Measurements from ENCODE around the gene LBR.
"Not testable (repeated sequence)": the region's sequence is repeated elsewhere in the genome, so short reads cannot be mapped to it uniquely, and the experiment has no call there.

The LBR gene

DNA sequence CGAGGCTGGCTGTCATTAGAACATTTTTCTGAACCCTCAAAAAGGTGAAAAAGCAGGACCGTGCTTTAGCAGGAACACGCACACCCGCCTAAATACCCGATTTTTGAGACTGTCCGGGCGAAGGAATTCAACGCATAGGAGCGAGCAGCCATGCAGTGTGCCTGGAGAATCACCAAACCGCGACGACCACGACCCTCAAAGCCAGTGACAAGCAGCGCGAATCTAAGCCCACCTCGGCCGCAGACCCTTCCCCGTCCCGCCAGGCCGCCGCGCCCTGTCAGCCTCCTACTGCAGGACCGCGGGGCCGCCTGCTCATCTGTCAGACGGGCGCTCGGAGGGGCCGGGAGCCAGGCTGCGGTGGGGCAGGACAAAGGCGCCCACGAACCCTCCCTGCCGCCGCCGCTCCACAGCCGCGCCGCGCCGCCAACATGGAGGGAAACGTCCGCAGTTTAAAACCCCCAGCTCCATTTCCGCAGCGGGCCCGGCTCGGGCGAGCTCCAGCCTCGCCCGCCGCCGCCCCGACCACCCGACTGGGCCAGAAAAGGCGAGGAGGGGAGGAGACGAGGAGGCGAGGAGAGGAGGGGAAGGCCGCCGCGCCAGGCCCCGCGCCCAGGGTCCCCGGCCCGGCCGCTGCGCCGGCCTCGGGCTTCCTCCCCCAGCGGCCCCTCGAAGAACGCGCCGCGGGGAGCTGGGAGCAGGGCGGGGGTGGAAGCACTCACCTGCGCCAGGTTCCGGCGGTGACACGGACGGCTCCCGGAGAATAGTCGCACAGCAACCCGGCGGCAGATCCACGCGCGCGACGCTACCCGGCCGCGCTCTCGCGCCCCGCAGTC is at the start of gene LBR:
Gene LBR (minus strand): TSS at position 804 of the 833 bp plus-strand sequence. CDS start 3,963 bp downstream, outside the sequence.
- peak; percentile 37 for DNase-seq (ENCODE audit: low spot score)

DNA sequence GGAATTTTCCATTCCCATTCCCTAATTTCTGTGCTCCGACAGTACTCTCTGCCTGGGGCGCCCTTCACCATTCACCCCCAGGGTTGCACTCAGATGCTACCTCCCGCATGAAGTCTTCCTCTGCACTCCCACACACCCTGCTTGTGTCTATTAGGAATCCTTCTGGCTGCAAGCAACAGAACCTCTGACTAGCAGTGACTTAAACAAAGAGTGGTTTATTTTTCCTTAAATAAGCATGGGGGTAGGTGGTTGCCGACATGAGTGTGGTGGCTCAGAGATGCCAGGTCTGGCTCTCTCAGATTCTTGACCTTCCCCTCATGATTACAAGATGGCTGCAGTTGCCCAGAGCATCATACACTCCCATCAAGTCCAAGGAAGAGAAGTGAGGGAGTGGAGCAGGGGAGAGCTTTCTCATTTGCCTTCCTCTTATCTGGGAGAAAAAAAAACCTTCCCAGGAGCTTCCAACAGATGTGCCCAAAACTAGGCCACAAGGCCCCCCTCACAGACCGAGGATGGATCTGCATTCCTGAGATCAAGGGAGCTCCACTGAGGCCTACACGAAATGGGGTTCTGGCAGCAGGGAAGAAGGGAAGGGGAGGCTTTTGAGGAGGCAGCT is 49.6 kb upstream of the LBR start:
- no peak for DNase-seq (ENCODE audit: low spot score)

DNA sequence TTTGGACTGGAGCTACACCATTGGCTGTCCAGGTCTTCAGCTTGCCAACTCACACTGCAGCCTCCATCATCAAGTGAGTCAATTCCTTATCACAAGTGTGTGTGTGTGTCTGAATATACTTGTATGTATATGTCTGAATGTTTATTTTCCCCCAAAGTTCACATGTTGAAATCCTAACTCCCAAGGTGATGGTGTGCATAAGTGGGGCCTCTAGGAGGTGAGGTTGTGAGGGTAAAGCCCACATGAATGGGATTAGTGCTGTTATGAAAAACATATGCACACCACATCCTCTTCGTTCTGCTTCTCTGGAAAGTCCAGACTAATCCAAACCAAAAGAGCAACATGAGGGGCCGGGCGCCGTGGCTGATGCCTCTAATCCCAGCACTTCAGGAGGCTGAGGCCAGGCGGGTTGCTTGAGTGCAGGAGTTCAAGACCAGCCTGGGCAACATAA is 48.7 kb upstream of the LBR start:
- no peak for DNase-seq (ENCODE audit: low spot score)

DNA sequence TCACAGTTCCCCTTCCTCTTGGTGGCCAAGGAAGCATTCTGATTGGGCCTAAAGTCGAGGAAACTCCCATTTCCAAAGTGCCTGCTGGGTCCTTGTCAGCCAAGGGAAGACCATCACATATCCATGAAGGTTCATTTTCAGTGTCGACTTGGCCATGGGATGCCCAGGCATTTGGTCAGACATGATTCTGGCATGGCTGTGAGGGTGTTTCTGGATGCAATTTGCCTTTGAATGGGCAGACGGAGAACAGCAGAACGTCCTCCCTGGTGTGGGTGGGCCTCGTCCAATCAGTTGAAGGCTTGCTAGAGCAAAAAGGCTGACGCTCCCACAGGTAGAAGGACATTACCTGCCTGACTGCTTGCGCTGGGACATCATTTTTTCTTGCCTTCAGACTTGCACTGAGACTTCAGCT is 48.3 kb upstream of the LBR start:
- DNase-seq (ENCODE audit: low spot score): no peak

DNA sequence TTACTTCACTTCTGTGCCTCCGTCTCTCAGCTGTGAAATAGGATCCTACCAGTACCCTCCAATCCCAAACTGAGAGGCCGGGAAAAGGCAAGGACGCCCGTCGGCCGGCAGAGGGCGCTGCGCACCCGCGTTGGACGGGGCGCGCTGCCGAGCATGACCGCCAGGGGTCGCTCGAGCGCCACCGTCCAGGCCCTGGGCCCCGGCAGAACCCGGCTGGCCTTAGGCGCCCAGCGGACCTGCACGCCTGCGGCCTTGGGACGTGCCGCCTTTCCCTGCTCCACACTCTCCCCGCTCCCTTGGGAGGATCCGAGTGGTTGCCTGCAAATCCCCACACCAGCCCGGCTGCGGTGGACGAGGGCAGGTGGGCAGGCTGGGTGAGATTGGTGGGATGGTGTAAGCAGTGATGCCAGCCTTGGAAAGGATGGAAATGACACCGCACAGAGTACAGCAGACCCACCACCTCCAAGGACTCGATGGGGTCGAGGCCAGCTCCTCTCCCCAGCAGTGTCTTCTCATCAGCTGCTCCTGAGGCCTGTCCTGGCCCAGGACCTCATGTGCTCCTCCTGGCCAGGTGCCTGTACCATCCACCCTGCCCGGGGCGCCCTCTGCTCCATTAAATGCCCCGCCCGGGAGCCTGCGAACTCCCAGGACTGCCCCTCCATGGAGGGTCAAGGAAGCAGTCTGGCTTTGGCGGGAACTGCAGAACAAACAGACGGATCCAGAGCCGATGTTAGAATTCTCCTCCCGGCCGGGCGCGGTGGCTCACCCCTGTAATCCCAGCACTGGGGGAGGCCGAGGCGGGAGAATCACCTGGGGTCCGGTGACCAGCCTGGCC is 47.4 kb upstream of the LBR start:
- DNase-seq (ENCODE audit: low spot score): peak; percentile 64

DNA sequence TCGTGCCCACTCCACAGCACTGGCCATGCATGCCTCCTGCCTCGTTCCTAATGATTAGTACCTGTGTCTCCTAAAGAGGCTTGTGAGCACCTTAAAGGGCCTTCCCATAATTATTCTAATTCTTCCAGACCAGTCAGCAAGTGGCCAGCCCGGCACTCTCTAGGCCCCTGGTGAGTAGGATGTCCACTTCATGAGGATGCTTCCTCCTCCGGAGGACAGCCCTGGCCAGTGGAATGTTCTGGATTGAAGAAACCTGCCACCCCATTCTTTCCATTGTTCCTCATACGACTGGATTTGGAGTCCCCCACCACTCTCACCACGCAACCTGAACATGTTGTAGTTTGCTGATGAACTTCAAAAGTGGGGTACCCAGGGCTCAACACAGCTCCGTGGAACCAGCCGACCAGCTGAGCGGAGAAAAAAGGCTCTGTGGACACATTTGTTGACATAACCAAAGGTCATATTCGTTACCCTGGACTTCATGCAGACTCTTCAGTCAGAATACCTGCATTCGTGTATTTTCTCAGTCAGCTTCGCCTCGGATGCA is 46.7 kb upstream of the LBR start:
- no peak for DNase-seq (ENCODE audit: low spot score)

DNA sequence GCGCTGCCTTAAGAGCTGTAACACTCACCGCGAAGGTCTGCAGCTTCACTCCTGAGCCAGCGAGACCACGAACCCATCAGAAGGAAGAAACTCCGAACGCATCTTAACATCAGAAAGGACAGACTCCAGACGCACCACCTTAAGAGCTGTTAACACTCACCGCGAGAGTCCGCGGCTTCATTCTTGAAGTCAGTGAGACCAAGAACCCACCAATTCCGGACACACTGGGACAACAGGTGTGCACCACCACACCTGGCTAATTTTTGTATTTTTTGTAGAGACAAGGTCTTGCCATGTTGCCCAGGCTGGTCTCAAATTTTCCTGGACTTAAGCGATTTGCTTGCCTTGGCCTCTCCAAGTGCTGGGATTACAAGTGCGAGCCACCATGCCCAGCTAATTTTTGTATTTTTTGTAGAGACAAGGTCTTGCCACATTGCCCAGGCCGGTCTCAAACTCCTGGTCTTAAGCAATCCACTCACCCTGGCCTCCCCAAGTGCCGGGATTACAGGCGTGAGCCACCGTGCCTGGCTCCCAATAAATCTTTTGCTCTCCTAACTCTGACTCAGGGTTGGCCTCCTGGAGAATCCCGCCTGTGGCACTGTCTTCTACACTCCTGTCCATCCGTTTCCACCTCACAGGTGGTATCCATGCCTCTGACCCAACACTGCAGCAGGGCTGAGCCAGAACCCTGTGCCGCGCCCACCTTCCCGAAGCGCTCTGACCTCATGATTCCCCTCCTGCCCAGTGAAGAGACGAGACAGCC is 46.0 kb upstream of the LBR start:
- not testable (repeated sequence) for DNase-seq (ENCODE audit: low spot score)

DNA sequence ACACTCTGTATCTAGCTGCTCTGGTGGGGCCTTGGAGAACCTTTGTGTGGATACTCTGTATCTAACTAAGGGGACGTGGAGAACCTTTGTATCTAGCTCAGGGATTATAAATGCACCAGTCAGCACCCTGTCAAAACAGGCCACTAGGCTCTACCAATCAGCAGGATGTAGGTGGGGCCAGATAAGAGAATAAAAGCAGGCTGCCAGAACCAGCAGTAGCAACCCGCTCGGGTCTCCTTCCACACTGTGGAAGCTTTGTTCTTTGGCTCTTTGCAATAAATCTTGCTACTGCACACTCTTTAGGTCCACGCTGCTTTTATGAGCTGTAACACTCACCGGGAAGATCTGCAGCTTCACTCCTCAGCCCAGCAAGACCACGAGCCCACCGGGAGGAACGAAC is 45.4 kb upstream of the LBR start:
- not testable (repeated sequence) for DNase-seq (ENCODE audit: low spot score)

DNA sequence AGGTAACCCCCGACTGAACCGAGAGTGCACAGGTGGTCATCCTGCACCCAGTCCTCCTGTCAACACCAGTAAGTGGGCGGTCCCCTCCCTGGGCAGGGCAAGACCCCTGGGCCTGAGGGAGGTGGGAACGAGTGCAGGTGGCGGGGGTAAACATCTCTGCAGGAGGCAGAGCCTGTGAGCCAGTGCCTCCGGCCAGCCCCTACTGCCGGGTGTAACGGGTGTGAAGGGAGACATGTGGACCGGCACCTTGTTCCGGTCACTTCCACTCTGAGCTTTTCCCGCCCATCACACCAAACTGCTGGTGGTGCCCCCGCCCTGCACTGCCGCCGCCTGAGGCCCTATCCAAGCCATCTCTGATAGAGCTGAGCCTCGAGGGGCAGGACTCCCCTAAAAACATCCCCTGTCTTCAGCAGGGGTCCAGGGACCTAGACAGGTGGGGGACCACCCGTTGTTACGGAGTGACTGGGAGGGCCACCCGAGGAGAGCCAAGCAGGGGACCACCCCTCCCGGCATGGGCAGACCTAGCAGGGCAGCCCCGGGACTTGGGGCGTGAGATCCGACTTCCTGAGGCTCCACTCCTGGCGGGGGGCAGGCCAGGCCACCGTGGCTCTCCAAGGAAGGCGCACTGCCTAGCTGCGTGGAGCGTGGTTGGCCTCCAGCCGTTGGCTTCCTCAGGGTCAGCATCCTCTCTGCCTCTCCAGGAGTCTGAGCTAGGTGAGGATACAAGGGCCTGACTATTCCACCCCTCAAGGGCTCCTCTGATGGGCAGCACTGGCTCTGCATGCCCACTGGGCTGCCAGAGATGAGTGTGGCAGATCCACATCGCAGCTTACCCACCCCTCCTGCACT is 43.8 kb upstream of the LBR start:
- DNase-seq (ENCODE audit: low spot score): no peak

DNA sequence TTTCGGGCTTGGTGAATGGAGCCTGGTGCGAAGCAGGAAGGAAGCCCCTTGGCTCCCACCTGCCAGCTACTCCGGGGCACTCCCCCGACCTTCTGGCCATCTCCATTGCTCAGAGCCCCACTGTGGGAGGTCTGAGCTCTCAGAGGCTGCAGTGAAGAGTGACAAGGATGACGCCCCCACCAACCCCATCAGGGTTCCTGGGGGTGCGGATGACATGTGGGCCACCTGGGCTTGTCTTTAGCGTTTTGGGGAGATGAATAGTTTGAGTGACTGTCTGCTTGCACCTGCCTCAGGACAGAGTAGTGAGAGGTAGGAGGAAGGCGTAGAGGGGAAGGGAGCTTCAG is 43.2 kb upstream of the LBR start:
- no peak for DNase-seq (ENCODE audit: low spot score)

DNA sequence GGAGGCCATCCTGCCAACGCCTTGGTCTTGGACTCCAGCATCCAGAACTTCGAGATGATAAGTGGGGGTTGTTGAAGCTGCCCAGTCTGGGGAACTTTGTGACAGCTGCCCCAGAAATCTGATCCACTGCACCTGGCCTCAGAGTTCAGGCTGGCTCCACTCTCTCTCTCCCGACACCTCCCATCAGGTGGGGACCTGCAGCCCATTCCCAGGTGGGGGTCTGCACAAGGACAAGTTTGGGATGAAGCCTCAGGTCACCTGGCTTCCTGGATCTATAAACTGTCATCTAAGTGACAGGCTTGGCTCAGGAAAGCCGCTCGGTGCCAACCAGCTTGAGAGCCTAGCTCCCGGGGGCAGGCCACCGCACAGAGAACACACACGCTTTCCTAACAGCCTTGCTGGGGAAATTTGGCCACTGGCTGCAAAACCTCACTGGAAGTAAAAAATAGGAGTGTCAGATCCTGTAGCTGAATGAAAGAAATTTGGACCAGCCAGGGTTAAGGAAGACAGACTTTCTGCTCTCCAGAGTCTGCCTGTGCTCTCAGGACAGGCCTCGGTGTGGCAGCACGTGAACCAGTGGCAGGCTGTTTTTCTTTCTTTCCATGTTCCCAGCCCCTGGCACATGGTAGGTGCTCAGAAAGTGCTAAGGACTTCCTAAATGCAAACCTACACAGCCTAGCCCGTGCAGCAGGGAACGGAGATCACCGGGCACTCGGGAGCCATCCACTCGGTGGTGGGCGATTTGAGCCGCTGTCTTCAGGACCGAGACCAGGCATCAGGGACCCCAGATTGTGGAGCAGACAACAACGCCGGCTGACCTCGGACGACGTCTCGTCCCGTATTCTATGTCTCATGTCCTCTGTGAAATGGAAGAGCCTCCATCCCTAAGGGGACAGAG is 42.6 kb upstream of the LBR start:
- no peak for DNase-seq (ENCODE audit: low spot score)

DNA sequence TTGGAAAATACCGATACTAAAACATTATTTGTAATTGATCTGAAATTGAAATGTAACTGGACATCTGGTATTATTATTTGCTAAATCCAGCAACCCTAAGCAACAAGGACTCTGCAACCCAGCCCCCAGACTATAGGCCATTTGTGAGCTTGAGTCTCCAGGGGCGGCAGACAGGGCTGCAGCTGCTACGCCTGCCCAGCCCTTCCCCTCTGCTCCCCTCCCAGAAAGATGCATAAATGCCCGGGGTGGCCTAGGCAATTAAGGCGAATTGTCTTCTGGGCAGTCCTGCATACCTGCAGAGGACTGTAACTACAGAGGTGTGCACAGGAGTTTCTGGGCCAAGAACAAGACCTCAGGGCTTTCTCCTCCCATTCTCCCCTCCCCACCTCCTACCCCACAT is 41.2 kb upstream of the LBR start:
- DNase-seq (ENCODE audit: low spot score): no peak

DNA sequence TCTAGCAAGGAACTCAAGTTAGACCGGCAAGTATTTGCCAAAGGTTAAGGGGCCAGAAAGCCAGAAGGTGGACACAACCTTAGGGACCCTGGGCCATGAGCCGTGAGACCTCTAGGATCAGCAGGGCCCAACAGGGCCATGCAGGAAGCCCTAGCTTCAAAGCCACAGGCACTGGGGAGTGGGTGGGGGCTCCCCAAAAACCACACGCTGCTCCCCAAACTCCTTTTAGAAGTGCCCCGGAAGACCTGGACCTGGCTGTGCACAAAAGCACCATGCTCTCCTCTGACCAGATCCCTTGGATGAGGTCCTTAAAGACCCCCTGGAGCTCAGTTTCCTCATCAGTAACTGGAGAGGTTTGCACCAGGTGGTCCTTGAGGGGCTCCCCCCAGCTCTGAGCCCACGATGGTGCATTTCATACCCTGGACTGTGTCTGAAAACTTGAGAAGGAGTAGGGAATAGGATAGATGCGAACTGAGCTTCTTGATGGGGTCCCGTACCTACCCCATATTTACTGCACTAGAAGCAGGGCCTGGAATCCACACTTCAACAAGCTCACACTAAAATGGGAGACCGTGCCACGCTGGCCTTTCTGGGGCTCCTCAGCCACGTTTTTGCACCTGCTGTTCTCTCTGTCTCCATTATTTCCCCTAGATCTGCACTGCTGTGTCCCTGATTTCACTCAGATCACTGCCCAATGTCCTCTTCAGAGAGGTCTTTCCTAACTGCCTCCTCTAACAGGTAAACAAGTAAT is 40.6 kb upstream of the LBR start:
- DNase-seq (ENCODE audit: low spot score): no peak

DNA sequence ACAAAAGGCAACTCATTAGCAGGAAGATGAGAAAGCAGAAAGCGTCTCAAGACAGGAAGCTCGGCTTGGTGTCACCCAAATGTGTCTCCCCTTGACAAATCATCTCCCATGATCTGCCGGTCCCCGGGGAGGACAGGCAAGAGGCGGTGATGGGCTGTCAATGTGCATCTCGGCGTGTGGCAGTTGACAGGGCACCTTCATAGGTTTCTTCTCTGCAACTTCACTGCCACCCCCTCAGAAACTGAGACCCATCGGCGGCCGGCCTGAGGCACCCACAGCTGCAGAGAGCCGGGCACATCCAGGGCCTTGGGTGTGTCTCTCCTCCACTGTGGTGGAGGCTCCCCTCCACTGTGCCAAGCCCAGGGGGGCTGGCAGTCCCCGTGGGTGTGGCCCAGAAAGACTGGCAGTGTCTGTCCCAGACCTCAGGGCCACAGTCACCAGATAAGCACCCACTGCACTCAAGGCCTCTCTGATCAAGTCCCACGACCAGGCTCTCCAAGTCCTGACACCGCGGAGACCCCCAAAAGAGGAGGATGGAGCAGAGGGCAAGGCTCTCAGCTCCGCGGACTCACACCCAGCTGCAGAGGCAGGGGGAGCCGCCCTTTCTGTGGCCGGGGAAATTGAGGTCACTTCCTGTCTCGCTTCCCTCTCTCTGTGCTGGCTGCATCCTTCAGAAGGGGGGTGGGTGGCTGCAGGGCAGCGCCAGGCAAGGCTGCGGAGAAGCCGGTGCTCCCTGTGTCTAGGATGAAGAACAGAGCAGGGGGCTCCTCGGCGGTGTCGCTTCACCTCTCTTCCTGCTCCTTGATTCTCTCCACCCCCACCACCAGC is 39.6 kb upstream of the LBR start:
- no peak for DNase-seq (ENCODE audit: low spot score)

DNA sequence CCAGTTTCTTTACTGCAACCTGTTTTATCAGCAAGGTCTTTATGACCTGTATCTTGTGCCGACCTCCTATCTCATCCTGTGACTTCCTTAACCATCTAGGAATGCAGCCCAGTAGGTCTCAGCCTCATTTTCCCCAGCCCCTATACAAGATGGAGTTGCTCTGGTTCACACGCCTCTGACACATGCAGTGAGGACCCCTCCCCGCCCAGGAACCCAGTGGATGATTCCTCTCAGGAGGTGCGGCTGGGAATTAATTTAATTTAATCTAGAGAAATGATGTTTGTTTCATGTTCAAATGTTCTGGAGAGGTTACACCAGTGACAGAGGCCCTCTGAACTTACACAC is 39.0 kb upstream of the LBR start:
- no peak for DNase-seq (ENCODE audit: low spot score)

DNA sequence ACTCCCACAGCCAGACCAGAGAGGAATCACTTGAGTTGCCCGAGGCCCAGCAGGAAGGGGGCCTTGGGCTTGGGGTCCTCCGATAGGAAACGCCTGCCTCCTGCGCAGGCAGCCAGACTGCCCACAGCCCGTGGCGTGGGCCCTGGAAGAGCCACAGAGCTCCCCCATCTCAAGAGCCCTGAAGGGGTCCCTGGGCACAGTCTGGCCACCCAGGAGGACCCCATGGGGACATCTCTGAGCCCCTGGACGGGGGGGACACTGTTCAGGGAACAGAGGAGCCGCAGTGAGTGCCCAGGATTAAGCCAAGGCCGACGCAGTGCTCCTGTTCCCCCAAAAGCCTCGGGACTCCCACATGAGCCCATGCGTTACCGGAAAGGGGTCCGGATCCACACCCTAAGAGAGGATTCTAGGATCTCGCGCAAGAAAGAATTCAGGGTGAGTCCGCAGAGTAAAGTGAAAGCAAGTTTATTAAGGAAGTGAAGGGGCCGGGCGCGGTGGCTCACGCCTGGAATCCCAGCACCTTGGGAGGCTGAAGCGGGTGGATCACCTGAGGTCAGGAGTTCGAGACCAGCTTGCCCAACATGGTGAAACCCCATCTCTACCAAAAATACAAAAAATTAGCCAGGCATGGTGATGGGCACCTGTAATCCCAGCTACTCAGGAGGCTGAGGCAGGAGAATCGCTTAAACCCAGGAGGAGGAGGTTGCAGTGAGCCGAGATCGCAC is 38.1 kb upstream of the LBR start:
- no peak for DNase-seq (ENCODE audit: low spot score)
